NCI-H526 treated with DMSO at 0.1 percent for 48 hours (cell line): ENCODE data around the gene RGS14.

Experiments used
- DNase-seq: peaks from one replicate; lab custom pipeline; 2025; lab: John Stamatoyannopoulos, UW

RGS14 gene

GRCh38 chr5:177357459-177358351, at the start of gene RGS14:
Gene RGS14 (plus strand): TSS chr5:177357924. CDS start chr5:177358025, 101 bp downstream.
- no peak for DNase-seq

DNA sequence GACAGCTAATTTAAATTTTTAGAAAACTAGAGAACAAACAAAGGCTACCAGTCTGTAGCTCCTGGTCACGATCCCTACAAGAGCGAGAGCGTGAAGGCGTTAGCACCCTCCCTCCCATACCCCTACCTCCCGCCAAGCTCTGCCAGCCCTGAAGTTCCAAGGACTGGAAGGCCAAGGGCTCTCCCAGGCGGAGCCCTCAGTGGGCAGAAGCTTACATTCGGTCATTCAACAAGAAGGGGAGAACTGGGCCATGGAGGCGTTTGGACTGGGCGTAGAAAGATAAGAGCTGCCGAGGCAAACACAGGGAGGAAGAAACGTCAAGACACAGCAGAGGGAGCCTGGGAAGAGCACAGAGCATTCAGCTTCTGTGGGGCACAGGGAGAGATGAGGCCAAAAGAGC, 49.0 kb upstream of the RGS14 start:
- DNase-seq = no peak

DNA sequence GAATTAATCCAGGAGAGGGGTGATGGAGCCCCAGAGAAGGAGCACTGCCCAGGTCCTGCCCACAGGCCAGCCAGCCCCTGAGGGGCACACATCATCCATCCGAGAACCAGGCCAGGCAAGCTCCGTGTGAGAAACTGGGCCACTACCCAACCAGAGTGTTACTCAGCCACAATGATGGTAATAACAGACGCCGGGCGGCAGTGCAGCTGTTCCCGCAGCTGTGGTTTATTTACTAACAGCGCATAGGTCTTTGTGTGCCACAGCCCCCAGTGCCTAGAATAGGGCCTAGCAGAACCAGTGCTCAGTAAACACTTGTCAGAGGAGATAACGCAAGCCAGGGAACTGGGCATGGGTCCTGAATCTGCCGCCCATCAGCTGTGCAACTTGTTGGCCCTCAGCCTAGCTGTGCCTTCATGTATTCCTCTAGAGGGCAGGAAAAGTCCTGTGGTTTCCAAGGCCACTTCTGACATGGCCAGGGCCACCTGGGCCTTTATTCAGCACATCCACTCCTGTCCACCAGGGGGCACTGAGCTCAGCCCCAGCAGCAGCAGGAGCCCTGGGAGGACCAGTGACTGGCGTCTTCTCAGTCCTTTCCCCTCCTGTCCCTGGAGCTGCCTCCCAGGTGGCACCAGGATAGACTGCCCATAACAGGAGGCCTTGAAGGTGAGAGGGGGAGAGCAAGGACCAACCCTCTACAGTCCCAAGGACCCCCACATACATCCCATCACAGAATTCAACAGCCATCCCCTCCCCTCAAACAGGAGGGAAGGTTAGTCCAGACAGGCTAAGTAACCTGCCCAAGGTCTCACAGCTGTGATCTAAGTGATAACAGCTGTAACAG, 48.2 kb upstream of the RGS14 start:
- DNase-seq = peak; percentile 38

GRCh38 chr5:177310332-177310731, 47.4 kb upstream of the RGS14 start:
- no peak for DNase-seq

GRCh38 chr5:177310757-177311391, 46.9 kb upstream of the RGS14 start:
- peak; percentile 9 for DNase-seq

GRCh38 chr5:177311392-177311722, 46.4 kb upstream of the RGS14 start:
- no peak for DNase-seq

DNA sequence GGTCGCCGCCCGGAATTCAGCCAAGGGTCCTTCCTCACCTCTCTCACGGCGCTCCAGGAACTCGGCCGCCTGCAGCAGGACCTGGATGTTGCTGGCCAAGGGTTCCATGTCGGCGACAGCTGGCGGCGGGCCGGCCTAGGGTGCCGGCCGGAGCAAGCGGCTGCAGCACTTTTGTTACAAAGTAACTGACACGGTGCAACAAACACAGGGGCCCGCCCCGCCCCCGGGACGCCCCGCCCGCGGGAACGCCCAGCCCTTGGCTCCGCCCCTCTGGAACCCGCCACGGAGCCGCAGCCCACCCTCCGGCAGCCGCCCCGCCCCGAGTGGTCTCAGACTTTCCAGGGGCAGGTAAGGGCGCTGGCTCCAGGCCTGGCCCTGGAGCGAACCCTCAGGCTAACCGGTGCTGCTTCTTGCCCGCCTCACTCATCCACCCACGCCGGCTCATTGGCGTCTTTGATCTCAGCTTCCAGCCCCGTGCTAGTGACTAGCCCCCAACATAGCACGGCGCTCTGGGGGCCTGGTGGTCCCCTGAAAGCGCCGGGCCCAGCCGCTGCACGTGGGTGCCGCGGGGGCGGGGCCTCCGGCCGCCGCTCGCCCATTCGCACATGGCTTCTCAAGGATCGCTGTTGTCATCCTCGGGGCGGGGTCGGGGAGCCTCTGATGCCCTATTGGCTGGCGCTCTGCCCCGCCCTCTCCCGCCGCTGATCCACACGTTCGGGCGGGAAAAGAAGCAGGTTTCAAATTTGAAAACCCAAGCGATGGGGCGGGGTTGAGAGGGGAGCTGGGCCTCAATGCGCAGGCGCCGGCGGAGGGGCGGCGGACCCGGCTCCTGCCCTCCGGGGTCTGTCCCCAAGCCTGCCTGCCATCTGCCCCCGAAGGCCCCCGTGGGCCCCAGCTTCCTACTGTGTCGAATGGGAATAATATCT, 45.7 kb upstream of the RGS14 start, which contains the start of gene MXD3:
Gene MXD3 (minus strand): TSS at position 176 of the 926 bp plus-strand sequence. CDS start 68 bp downstream, at position 108.
- DNase-seq = peak; percentile 84

DNA sequence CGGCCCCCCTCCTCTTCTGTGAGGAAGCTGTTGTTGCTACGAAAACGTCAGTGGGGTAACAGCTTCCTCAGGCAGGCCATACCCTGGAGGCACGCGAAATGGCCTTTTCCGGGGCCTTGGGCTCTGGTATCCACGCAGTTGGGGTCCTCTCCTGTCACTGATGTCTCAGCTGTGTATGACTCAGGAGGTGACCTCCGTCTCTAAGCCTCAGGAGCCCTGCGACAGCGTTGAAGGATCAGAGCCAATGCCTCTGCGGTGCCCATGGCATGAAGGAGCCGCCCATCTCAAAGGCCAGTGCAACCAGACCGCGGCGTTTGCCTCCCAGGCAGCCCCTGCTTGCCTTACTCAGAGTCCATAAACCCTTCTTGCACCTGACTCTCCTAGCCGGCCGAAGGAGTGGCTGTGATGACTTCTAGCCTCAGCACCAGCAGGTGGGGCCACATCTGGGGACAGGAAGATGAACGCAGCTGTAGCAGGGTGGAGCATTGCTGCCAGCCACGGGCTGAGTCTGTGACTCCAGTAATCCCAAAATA, 45.0 kb upstream of the RGS14 start:
- DNase-seq = no peak

- DNase-seq = no peak
Observed at GRCh38 chr5:177313561-177314259, 44.0 kb upstream of the RGS14 start.

DNA sequence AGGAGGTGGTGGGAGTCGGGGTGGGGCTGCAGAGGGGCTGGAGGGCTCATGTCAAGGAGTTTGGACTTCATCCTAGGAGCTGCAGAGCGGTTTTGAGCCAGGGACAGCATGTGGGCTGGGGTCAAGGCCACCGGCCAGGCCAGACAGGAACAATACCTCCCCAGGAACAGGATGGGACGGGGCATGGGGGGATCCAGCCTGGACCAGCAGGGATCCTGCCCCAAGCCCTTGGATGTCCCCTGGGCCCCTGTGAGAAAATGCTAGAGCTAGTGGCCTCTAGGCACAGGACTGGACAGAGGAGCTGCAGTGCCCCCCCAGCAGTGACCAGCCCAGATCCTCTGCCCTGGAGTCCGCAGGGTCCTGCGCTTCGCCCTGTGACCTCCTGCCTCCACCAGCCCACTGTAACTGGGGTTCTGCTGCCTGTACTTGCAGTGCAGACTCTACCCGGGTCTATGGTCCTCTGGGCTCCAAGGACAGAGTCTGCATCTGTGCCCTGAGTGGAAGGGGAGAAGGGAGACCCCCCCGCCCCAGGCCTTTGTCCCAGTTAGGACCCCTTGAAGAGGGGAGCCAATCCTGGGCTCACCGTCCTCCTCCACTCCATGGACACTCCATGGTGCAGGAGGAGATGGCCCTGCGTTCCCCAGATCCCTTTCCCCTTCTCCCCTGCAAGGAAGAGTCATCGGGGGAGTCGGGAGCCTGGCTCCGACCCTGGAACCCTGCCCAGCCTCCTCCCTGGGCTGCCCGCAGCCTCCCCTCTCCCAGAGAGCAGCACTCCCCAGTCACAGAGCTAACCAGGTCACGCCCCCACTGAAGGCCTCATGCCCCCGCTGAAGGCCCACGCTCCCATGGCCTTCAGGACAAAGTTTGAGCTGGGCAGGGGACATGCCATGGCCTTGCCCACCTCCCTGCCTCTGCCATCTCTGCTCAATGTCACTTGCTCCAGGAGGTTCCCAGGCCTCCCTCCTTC, 43.1 kb upstream of the RGS14 start:
- DNase-seq = no peak

- DNase-seq = no peak
Observed at GRCh38 chr5:177315411-177315810, 42.3 kb upstream of the RGS14 start.

DNA sequence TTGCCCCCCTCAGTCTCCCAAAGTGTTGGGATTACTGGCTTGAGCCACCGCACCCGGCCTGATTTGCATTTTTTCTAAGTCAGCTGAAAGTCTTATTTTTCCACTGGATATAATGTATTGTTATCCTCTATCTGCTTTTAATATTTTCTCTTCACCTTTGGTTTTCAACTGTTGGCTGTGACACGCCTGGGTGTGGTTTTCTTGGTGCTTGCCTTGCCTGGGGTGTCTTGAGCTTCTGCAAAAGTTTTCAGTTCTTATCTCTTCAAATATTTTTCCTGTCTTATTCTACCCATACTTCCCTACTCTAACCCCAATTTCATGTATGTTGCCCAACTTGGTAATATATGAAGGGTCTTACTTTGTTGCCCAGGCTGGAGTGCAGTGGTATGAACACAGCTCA, 41.7 kb upstream of the RGS14 start:
- DNase-seq = no peak

DNA sequence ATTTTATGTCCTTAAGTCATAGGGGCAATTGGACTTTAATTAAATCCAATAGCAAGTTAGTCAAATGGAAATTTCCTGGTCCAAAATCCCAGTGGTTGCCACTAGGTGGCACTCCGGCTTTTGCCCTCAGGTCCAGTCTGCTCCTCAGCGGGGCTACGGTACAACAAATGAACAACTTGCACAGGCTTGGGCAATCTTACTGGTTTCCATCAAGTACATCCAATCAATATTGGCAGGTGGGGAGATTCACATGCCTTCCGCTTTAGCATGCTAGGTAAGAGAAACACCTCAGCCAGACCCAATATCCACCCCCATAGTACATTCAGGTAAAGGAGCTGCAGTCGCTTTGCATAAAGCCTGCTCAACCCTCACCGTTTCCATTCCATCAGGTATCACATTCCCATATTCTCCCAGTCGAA, 39.8 kb upstream of the RGS14 start:
- peak; percentile 60 for DNase-seq

DNA sequence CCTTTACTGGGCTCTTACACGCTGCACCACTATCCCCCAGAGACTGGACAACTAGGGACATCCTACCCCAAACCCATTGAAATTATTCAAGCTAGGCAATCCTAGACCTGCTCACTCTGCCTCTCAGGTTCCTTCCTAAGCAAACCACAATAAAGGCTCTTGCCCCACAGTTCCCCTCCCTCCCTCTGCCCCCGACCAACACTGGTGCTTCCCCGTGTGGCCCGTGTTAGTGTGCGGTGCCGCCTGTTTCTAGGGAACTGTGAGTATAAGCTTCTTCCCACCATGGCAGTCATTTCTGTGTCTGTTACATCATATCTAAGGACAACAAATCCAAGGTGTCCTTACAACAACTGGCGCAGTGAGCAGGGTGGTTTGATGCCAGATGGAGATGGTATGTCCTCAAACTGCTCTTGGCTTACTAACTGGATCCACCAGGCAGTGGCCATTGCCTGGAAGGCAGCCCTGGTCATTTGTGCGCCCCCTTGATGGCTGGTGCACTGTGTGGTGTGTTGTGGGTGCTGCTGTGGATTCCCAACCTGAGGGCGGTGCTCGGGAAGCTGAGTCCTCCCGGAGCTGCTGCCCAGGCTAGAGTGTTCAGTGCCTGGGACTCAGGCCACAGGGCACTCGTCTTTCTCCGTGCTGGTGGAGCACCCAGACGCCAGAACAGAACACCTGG, 37.7 kb upstream of the RGS14 start:
- no peak for DNase-seq

DNA sequence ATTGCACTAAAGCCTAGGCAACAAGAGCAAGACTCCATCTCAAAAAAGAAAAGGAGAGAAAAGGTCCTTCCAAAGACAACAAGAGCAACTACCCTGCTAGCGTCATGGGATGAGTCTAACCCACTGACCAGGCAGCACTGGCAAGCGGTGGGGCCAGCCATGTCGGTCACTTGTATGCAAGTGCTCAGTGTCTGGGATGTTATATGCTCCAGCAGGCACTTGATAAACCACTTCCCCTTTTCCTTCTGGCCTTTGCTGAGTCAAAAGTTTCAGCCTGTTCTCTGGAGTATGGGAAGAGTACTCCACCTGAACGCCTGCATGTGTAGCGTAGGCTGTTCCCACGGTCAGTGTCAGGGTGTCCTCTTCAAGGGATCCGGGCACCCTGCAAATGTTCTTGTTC, 36.8 kb upstream of the RGS14 start:
- DNase-seq = no peak

DNA sequence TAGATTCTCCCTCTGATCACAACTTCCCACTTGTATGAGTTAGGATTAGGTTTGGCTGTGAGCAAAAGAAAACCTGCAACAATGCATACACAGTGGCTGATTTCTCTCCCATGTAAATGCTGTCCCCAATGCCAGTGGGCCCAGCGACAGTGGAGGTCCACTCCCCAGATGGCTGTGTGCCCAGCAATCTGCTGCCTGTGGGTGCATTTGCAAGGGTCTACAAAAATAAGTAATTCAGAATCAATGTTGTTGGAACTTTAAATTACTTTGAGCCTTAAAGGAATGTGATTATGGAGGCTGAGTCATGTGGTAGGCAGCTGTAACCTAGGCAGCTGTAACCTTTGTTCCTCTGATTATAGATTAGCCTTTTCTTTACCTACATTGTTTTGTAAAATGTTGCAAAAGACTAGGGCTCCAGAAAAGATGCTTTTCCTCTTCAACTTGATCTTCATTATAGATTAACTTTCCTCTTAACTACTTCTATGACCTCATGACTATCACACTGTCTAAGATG, 31.8 kb upstream of the RGS14 start:
- no peak for DNase-seq

- DNase-seq = no peak
Observed at GRCh38 chr5:177327539-177328522, 29.9 kb upstream of the RGS14 start.
